Stimulated activated CD4-positive, alpha-beta T cell treated with anti-CD3 and anti-CD28 coated beads, Interleukin-1b, Interleukin-23, amount 100 ng/mL, for 4 hours (primary cell): Measurements from ENCODE around the gene RPL18.
"Not testable (repeated sequence)": the region's sequence is repeated elsewhere in the genome, so short reads cannot be mapped to it uniquely, and the experiment has no call there.

ENCODE experiments used
- DNase-seq, 2 donors: peaks; one replicate each; pipeline ENCODE4 v3.0.0-alpha.2; 2020; ENCODE audit warnings: low read depth in 2 of 2

RPL18 gene

DNA sequence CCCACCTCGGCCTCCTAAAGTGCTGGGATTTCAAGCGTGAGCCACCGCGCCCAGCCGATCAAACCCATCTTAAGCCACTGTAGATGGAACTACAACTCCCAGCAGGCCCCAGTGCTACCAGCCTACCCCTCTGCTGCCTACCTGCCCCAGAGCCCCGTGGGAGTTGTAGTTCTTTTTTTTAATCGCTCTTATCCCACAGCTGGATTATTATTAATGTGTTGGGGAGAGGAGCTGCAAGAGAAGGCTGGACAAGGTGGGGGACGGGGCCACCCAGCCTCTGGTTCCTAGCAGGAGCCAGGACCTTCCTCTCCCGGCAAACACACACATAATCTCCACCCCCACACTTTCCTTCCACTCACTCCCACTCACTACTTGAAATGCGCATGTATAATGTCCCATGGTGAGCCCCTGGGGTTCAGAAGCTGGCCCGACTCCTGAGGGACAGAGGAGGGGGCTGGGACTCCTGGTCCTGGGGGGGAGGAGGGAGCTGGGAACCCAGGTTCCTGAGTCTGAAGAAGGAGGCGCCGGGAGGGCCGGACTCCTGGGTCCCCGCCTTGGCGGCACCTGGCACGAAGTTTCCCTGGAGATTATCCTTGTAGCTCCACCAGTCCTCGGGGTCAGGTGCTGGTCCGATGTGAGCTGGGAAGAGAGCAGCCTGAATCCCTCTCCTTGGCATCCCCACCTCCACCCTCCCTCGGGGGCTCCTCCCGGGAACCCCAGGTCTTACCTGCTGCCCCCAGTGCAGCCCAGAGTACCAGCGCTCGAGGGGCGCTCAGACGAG is 26.1 kb upstream of the RPL18 start:
- DNase-seq: peak; percentile 56 to 64

DNA sequence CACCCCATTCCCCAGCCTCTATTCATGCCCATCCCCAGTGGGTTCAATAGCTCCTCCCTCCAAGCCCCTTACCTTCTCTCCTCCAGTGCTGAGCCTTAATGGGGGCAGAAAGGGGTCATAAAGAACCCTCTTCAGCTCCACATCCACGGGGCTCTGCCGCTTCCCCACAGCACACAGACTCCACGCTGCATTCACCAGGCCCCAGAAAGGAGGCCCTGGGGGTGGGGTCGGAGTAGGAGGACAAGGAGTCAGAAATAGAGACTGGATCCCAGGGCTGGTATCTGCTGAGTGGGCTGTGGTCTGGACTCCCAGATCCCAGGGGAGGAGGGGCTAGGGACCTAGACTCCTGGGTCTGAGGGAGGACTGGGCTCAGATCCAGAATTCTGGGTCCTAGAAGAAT is 25.4 kb upstream of the RPL18 start:
- DNase-seq: no peak

- DNase-seq: no peak
These were observed 23.9 kb upstream of the RPL18 start for GRCh38 chr19:48642862-48643261.

GRCh38 chr19:48641850-48642249 is 22.9 kb upstream of the RPL18 start:
- DNase-seq: no peak

DNA sequence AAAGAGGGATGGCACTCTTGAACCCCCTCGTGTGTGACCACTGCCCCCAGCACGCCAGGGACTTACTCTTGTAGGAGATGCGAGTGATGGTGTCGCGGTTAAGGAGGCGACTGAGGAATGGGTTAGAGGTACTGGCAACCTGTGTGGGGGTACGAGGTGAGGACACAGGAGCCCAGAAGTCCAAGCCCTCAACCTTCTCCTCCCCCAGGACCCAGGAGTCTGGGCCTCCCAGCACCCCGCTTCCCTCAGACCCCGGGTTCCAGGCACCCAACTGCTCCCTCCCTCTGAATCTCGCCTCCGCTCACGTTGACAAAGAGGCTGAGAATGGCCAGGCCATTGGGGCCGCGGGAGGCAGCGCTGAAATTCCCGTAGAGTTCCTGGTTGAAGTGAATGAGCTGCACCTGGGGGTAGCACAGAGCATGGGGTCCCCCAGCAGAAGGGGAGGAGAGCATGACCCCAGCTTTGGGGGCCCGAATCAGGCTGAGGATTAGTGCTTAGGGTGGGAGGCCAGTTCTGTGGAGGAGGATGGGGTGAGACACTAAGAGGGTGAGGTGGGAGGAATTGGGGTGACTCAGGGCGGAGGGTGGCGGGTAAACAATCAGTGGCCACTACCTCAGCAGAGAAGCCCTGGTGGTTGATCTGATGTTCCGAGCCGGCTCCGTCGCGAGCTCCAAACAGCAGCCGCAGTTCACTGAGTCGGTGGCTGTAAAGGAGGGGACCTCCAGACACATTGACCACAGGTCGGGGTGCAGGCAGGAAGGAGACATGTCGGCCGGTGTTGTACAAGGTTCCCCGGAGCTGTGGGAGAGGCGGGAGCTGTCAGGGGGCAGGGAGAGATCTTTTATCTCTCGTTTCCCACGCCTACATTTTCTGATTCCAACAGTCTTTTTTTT is 20.8 kb upstream of the RPL18 start:
- no peak for DNase-seq

DNA sequence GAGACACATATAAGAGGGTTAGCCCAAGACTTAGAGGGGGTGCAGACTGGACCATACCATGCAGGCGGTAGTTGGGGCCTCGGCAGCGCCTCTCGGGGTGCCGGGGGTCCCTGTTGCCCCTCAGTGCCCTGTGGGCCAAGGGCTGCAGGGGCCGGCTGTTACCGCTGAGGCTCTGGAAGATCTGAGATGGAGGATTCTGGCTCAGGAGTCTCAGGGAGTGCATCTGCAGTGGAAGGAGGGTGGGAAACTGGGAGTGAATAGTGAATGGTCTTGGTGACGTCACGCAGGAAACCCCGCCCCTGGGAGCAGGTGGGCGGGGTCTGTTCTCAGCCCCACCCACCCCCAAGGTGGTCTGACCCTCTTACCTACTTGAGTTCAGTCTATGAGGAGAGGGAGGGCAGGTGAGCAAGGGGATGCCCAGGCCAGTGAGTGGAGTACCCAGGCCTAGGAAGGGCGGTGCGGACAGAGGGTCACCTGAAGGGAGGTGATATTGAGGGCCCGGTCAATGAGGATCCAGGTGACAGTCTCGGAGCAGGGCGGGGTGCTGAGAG is 19.9 kb upstream of the RPL18 start:
- DNase-seq: no peak

GRCh38 chr19:48637948-48638830 is 19.2 kb upstream of the RPL18 start:
- DNase-seq: peak; percentile 65 to 70

- DNase-seq: peak; percentile 97 to 99
These were observed 18.5 kb upstream of the RPL18 start for GRCh38 chr19:48637449-48637947.

DNA sequence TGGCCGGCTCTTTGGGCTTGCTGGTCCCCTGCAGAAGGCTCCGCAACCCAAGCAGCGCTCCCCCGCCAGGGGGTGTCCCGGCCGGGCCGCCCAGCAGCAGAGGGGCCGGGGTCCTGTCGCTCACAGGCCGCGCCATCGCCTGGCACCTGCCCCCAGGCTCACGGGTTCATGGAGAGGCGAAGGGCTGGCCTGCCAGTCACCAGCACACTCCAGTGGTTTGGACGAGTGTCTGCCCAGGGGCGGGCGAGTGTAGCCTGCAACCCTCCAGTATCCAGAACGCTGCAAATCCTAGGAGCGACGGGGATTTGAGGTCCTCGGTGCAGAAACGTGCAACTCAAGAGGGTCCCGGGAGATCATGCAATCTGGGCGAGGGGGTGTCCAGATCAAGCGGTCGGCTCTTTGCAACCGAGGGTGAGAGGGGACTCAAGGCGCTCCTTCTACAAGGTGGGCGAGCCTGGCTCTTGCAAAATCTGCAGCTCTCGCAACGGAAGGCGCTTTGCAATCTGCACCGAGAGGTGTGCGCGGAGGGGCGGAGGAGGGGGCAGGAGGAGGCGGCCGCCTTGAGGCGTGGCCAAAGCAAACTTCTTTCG is 18.0 kb upstream of the RPL18 start, which contains the start of gene DBP:
Gene DBP (minus strand): TSS at position 521 of the 590 bp plus-strand sequence. CDS start 385 bp downstream, at position 136.
- no peak for DNase-seq

GRCh38 chr19:48635966-48636858 is 17.2 kb upstream of the RPL18 start:
- no peak for DNase-seq

GRCh38 chr19:48635263-48635965 is 16.4 kb upstream of the RPL18 start:
- DNase-seq: peak; percentile 68 to 76

GRCh38 chr19:48634424-48635262 is 15.7 kb upstream of the RPL18 start:
- peak; percentile 88 to 95 for DNase-seq

DNA sequence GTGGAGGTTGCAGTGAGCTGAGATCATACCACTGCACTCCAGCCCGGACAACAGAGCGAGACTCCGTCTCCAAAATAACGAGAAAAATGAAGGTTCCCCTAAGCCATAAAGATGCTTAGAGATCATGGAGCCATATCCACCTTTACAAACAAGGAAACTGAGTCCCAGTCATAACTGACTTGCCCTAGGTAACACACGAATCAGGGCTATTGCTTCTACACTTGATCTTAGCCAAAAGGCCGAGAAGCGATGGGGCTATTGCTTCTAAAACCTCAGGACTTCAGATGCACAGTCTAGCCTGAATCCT is 15.0 kb upstream of the RPL18 start:
- DNase-seq: no peak

DNA sequence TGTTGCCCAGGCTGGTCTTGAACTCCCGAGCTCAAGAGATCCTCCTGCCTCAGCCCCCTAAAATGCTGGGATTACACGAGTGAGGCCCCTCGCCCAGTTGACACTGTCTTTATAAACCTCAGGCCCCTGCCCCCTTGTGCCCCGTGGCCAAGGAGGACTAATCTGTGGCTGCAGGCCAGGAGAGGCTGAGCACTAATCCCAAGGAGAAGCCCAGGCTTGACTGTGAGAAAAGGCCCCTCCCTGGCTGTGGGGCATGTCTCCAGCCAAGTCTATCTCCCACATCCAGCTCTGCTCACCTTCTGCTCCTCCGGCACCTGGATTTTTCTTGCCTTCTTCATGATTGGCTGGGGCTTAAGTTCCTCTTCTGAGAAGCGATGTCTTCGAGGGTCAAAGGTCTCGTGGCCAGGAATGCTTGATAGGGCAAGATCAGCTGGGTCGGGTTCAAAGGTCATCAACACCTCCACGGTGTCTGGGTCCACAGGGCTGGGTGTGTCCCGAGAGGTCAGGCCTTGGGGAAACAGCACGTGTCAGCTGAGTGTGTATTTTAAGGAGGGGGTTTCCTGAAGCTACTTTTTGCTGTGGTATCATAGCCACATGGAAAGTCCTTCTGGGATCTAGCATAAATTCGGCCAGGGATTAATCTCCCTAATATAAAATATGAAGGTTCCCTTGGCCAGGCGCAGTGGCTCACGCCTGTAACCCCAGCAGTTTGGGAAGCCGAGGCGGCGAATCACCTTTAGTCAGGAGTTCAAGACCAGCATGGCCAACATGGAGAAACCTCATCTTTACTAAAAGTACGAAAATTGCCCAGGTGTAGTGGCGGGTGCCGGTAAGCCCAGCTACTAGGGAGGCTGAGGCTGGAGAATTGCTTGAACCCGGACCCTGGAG is 14.4 kb upstream of the RPL18 start:
- no peak for DNase-seq

DNA sequence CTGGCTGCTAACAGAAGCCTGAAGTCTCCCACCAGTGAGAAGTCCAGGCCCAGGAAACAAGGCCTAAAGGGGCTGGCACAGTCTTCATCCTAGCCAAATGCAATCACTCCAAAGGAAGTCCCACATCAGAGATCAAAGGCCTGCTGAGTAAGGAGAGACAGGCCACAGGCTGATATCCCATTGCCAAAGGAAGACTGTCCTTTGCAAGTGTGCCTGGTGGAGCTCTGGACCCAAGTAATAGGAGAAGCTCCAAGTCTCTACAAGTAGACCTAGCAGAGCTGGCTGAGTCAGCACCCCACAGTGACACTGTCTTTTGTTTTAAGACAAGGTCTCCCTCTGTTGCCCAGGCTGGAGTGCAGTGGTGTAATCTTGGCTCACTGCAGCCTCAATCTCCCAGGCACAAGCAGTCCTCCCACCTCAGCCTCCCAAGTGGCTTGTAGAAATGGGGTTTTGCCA is 13.7 kb upstream of the RPL18 start:
- no peak for DNase-seq

DNA sequence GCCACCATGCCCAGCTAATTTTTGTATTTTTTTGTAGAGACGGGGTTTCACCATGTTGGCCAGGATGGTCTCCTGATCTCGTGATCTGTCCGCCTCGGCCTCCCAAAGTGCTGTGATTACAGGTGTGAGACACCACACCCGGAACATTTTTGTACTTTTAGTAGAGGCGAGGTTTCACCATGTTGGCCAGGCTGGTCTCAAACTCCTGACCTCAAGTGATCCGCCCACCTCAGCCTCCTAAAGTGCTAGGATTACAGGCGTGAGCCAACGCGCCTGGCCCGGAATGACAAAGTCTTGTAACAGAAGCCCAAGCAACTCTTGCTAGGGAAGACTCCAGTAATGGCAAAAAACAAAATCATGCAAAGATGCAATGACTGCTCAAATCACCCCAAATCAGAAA is 13.3 kb upstream of the RPL18 start:
- DNase-seq: not testable (repeated sequence)

GRCh38 chr19:48631225-48631624 is 12.2 kb upstream of the RPL18 start:
- no peak for DNase-seq
